Panc1 (cell line): ENCODE results near the gene RASGEF1C.

ENCODE experiments used
- POLR2AphosphoS5 ChIP-seq: IDR thresholded peaks from 2 replicates; pipeline ENCODE4 v1.6.1; 2012; ENCODE audit warnings: mild to moderate bottlenecking, low read depth, low read length, moderate library complexity
- REST ChIP-seq, 2 experiments: IDR thresholded peaks; 2 replicates each; pipeline ENCODE4 v1.6.1; 2011 to 2012; ENCODE audit warnings: low read depth in 2 of 2, control low read depth in 1 of 2, low read length in 1 of 2, mild to moderate bottlenecking in 1 of 2, moderate library complexity in 1 of 2; ENCODE audit not compliant: insufficient read depth in 1 of 2
- SIN3A ChIP-seq: IDR thresholded peaks from 2 replicates; pipeline ENCODE4 v1.6.1; 2012; ENCODE audit warnings: low read depth, mild to moderate bottlenecking, low read length, moderate library complexity, borderline replicate concordance; ENCODE audit not compliant: insufficient read depth
- TCF7L2 ChIP-seq: IDR thresholded peaks from 2 replicates; pipeline ENCODE4 v1.6.1; 2011; ENCODE audit warnings: mild to moderate bottlenecking, low read depth, low read length, inconsistent platforms
- TF ChIP-seq, protein P1 (sequence below): fragments of 450-650 bp; IDR thresholded peaks from 2 replicates; pipeline ENCODE4 v1.5.1; 2017; ENCODE audit warnings: mild to moderate bottlenecking

- TF ChIP-seq, protein P1, sequence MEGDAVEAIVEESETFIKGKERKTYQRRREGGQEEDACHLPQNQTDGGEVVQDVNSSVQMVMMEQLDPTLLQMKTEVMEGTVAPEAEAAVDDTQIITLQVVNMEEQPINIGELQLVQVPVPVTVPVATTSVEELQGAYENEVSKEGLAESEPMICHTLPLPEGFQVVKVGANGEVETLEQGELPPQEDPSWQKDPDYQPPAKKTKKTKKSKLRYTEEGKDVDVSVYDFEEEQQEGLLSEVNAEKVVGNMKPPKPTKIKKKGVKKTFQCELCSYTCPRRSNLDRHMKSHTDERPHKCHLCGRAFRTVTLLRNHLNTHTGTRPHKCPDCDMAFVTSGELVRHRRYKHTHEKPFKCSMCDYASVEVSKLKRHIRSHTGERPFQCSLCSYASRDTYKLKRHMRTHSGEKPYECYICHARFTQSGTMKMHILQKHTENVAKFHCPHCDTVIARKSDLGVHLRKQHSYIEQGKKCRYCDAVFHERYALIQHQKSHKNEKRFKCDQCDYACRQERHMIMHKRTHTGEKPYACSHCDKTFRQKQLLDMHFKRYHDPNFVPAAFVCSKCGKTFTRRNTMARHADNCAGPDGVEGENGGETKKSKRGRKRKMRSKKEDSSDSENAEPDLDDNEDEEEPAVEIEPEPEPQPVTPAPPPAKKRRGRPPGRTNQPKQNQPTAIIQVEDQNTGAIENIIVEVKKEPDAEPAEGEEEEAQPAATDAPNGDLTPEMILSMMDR = no peak
- TF ChIP-seq POLR2AphosphoS5 (no peak), REST (IDR thresholded peaks at IDR 0.05; ENCODE audit: insufficient read depth in 1 of 2, low read depth in 2 of 2, low read length in 1 of 2) (no peak), TCF7L2 (no peak), SIN3A (no peak)
Measured at GRCh38 chr5:180102636-180103035, 106.4 kb downstream of the RASGEF1C start.
